Right lobe of liver (tissue), 6 donors: ENCODE results near the gene C6orf62. TPM values are rescaled to one million over a fixed set of nuclear protein-coding genes. Genes with fewer than 3 reads are reported as not detected.
"Not testable (repeated sequence)": the region's sequence is repeated elsewhere in the genome, so short reads cannot be mapped to it uniquely, and the experiment has no call there.

Experiments
- ATAC-seq, 4 donors: fragments of 200-7000 bp; cut with Tn5 transposase; one replicate each; pipeline ENCODE4 v1.9.1; 2020; ENCODE audit warnings: mild to moderate bottlenecking in 4 of 4, moderate library complexity in 4 of 4
- DNase-seq, 3 donors: peaks; one replicate each; pipeline ENCODE4 v3.0.0-alpha.2; 2020
- H3K27ac ChIP-seq, 3 donors: fragments of 200-600 bp; one replicate each; pipeline ENCODE4 v1.8.0; 2022
- H3K27me3 ChIP-seq, 2 donors: fragments of 200-600 bp; one replicate each; pipeline ENCODE4 v1.8.0; 2022
- H3K36me3 ChIP-seq, 4 donors: fragments of 200-600 bp; sonication (generic) in 1 of 4; one replicate each; pipeline versions ENCODE4 v1.5.1 to v1.8.0; 2017 to 2022; ENCODE audit warnings: control low read depth in 1 of 4
- H3K4me1 ChIP-seq, 4 donors: fragments of 200-600 bp; sonication (generic) in 1 of 4; one replicate each; pipeline versions ENCODE4 v1.5.1 to v1.8.0; 2017 to 2022; ENCODE audit warnings: control low read depth in 1 of 4
- H3K4me3 ChIP-seq, 3 donors: fragments of 200-600 bp; one replicate each; pipeline ENCODE4 v1.8.0; 2022
- H3K9me3 ChIP-seq, 4 donors: fragments of 200-600 bp; sonication (generic) in 1 of 4; one replicate each; pipeline versions ENCODE4 v1.5.1 to v1.8.0; 2017 to 2022; ENCODE audit warnings: control low read depth in 1 of 4
- POLR2A ChIP-seq: fragments of 450-650 bp; IDR thresholded peaks from one replicate; pipeline ENCODE4 v1.6.1; 2017; ENCODE audit warnings: antibody characterized with exemption, mild to moderate bottlenecking
- WGBS: methylation state at CpG from one replicate; pipeline ENCODE4 v1.1.6; 2018; ENCODE audit warnings: low coverage, low lambda C conversion rate; ENCODE audit not compliant: insufficient coverage; ENCODE audit errors: missing lambda C conversion rate; 5-methylcytosine and 5-hydroxymethylcytosine counted together
- intact Hi-C, 2 donors: fragments of 100-400 bp; cut with DNase I; formaldehyde crosslinking; loops; one replicate each; pipeline versions ENCODE4 v1.11.2 to v1.14.1; 2022
- total RNA-seq, 6 experiments: library from RNA; depleted of rRNA in 2 of 6; stranded (reverse); fragments of >200 nt in 2 of 6; fragmentation: NEBNext Ultra II Directional in 3 of 6; extraction: Animal tissue kit (Norgen Biotek cat#: 25700) in 3 of 6; gene quantifications; one replicate each; pipeline versions ENCODE4 v1.1.0 to v1.2.4, GENCODE V29; 2016 to 2023
- TF ChIP-seq, protein P1 (sequence below), 4 donors: fragments of 200-600 bp in 3 of 4; fragments of 450-650 bp in 1 of 4; IDR thresholded peaks; one replicate each; pipeline versions ENCODE4 v1.5.1 to v1.8.0; 2016 to 2022; ENCODE audit warnings: antibody characterized with exemption in 4 of 4, mild to moderate bottlenecking in 2 of 4
- donor health status: DM: no; HTN: yes; CAD: no.
- donor health status: DM: no; HTN: no; CAD: no.
- donor health status: DM: no; HTN: no; CAD: no.
- donor health status: DM: no; HTN: yes; CAD: no.
- donor health status: DM: no; HTN: yes; CAD: no.

Gene C6orf62
- total RNA-seq, 6 experiments from 2014 or later = 31.1 to 58.3 (median 48.7) TPM

- TF ChIP-seq, protein P1, sequence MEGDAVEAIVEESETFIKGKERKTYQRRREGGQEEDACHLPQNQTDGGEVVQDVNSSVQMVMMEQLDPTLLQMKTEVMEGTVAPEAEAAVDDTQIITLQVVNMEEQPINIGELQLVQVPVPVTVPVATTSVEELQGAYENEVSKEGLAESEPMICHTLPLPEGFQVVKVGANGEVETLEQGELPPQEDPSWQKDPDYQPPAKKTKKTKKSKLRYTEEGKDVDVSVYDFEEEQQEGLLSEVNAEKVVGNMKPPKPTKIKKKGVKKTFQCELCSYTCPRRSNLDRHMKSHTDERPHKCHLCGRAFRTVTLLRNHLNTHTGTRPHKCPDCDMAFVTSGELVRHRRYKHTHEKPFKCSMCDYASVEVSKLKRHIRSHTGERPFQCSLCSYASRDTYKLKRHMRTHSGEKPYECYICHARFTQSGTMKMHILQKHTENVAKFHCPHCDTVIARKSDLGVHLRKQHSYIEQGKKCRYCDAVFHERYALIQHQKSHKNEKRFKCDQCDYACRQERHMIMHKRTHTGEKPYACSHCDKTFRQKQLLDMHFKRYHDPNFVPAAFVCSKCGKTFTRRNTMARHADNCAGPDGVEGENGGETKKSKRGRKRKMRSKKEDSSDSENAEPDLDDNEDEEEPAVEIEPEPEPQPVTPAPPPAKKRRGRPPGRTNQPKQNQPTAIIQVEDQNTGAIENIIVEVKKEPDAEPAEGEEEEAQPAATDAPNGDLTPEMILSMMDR (IDR thresholded peaks at IDR 0.05) = no peak
- TF ChIP-seq POLR2A = no peak
- Histone ChIP-seq H3K27me3 (no peaks in the 10 kb centered on the region), H3K36me3 (no peaks in the 10 kb centered on the region), H3K9me3 (no peaks in the 10 kb centered on the region), H3K27ac (peak overlapping the region; percentile 33 to 70 (median 59)), H3K4me1 (peaks cover 0 to 31% (median 15%) of the 10 kb centered on the region in 4 donors), H3K4me3 (peak overlapping the region in 1 of 3 donors; percentile 11)
- intact Hi-C loops = no loop called here
- no peak for DNase-seq
- peak in 3 of 4 donors; percentile 10 to 36 (median 25) for ATAC-seq
- 29% methylated on average over 6 of the region's 6 CpGs for WGBS
These were observed 46.3 kb downstream of the C6orf62 start for GRCh38 chr6:24672620-24673182.

DNA sequence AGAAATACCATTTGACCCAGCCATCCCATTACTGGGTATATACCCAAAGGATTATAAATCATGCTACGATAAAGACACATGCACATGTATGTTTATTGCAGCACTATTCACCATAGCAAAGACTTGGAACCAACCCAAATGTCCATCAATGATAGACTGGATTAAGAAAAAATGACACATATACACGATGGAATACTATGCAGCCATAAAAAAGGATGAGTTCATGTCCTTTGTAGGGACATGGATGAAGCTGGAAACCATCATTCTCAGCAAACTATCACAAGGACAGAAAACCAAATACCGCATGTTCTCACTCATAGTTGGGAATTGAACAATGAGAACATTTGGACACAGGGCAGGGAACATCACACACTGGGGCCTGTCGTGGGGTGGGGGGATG lies 47.9 kb downstream of the C6orf62 start:
- H3K4me3 ChIP-seq, H3K9me3 ChIP-seq, ATAC-seq, H3K27ac ChIP-seq, DNase-seq, H3K27me3 ChIP-seq, intact Hi-C loops, H3K36me3 ChIP-seq: not testable (repeated sequence)
- H3K4me1 ChIP-seq = peaks cover 0 to 31% (median 11%) of the 10 kb centered on the region in 4 donors
- WGBS = 87% methylated on average over 4 of the region's 4 CpGs

DNA sequence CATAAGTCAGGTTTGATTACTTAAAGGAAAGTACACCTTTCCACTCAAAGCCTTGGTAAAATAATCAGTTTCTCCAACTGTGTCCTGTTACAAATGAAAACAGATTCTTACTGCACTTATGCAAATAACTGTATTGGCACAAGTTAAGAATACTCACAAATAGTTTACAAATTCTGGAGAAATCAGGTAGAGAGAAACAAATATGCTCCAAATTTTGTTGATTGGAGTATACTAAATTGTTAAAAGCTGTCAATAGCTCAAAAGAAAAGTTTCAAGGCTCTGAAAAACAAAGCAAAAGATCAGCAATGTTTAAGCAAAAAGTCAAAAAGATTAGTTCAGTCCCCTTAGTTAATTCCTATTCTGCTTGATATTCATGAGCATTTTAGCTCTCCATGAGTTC lies 48.5 kb downstream of the C6orf62 start:
- H3K27me3 ChIP-seq, H3K9me3 ChIP-seq, intact Hi-C loops, DNase-seq, ATAC-seq, H3K36me3 ChIP-seq, H3K4me3 ChIP-seq: not testable (repeated sequence)
- Histone ChIP-seq H3K4me1 (peaks cover 0 to 36% (median 13%) of the 10 kb centered on the region in 4 donors), H3K27ac (peak overlapping the region in 1 of 3 donors; percentile 3)

- peak overlapping the region; percentile 32 to 95 (median 46) for H3K27ac ChIP-seq
- 24% methylated on average over 9 of the region's 9 CpGs for WGBS
- DNase-seq = no peak
These were observed 50.0 kb downstream of the C6orf62 start for GRCh38 chr6:24668997-24669361.

DNA sequence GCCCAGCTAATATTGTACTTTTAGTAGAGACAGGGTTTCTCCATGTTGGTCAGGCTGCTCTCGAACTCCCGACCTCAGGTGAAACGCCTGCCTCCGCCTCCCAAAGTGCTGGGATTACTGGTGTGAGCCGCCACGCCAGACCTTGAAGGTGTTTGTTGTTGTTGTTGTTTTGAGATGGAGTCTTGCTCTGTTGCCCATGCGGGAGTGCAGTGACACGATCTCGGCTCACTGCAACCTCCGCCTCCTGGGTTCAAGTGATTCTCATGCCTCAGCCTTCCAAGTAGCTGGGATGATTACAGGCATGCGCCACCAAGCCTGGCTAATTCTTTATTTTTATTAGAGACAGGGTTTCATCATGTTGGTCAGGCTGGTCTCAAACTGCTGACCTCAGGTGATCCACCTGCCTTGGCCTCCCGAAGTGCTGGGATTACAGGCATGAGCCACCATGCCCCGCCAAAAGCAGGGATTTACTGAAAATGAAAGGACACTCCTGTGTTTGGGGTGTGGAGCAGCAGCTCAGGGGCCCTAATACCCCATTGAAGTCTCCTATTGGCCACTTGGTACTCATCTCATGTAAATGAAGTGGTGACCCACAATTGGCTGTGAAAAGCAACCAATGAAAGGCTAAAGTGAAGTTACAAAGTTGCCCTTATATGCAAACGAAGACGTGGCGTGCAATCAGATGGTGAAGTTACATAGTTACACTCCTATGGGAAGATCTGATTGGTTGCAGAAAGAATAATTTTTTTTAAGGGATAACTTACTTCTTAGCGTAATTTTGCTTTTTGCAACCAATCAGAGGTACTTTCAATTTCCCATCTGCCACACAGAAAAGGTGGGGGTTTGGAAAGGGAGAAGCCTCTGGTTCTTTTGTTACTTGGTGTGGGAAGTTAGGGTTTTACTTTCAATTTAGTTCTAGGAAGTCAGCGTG lies 50.6 kb downstream of the C6orf62 start:
- DNase-seq = peak; percentile 55 to 83 (median 75)
- H3K9me3 ChIP-seq, H3K27me3 ChIP-seq, H3K36me3 ChIP-seq, intact Hi-C loops: not testable (repeated sequence)
- Histone ChIP-seq H3K27ac (peak overlapping the region; percentile 94 to 95 (median 95)), H3K4me1 (peaks cover 0 to 47% (median 21%) of the 10 kb centered on the region in 4 donors), H3K4me3 (peak overlapping the region; percentile 83 to 88 (median 86))
- ATAC-seq = peak; percentile 62 to 82 (median 71)
- TF ChIP-seq POLR2A = peak; percentile 77
- 46% methylated on average over 11 of the region's 18 CpGs for WGBS

More at GRCh38 chr6:24668997-24669361, 50.0 kb downstream of the C6orf62 start:
- ATAC-seq = no peak
- no peak for TF ChIP-seq POLR2A
- TF ChIP-seq, protein P1 (IDR thresholded peaks at IDR 0.05) = no peak
- no peaks in the 10 kb centered on the region for H3K27me3 ChIP-seq
- H3K4me3 ChIP-seq = peak overlapping the region; percentile 11 to 86 (median 83)
- no peaks in the 10 kb centered on the region for H3K36me3 ChIP-seq
- H3K9me3 ChIP-seq = no peaks in the 10 kb centered on the region
- H3K4me1 ChIP-seq = peaks cover 0 to 47% (median 20%) of the 10 kb centered on the region in 4 donors
- intact Hi-C loops = no loop called here

GRCh38 chr6:24667378-24667803 lies 51.6 kb downstream of the C6orf62 start:
- H3K4me1 ChIP-seq = peaks cover 0 to 45% (median 20%) of the 10 kb centered on the region in 4 donors
- ATAC-seq (peak; percentile 25 to 49 (median 40)), DNase-seq (peak in 1 of 3 donors; percentile 65)
- WGBS = 0% methylated on average over 9 of the region's 9 CpGs
- peak overlapping the region; percentile 94 to 95 (median 95) for H3K27ac ChIP-seq
- no peaks in the 10 kb centered on the region for H3K9me3 ChIP-seq
- H3K4me3 ChIP-seq = peak overlapping the region; percentile 83 to 88 (median 86)
- intact Hi-C loops = no loop called here
- TF ChIP-seq POLR2A = no peak
- TF ChIP-seq, protein P1 (IDR thresholded peaks at IDR 0.05) = no peak
- H3K36me3 ChIP-seq = no peaks in the 10 kb centered on the region
- H3K27me3 ChIP-seq = no peaks in the 10 kb centered on the region
